Activated naive CD8-positive, alpha-beta T cell (primary cell): Measurements from ENCODE around the gene AGBL4.

Experiments
- H3K27ac Mint-ChIP-seq: one replicate; pipeline ENCODE4 v1.8.0; 2021; ENCODE audit warnings: mixed read lengths
- H3K27me3 Mint-ChIP-seq: one replicate; pipeline ENCODE4 v1.8.0; 2021; ENCODE audit warnings: mixed read lengths
- H3K36me3 Mint-ChIP-seq: one replicate; pipeline ENCODE4 v1.8.0; 2021; ENCODE audit warnings: mixed read lengths
- H3K4me1 Mint-ChIP-seq: one replicate; pipeline ENCODE4 v1.8.0; 2021; ENCODE audit warnings: low read depth, mixed read lengths
- H3K4me3 Mint-ChIP-seq: one replicate; pipeline ENCODE4 v1.8.0; 2021; ENCODE audit warnings: mild to moderate bottlenecking, mixed read lengths
- H3K9me3 Mint-ChIP-seq: one replicate; pipeline ENCODE4 v1.8.0; 2021; ENCODE audit warnings: low read depth, mixed read lengths

Gene AGBL4

DNA sequence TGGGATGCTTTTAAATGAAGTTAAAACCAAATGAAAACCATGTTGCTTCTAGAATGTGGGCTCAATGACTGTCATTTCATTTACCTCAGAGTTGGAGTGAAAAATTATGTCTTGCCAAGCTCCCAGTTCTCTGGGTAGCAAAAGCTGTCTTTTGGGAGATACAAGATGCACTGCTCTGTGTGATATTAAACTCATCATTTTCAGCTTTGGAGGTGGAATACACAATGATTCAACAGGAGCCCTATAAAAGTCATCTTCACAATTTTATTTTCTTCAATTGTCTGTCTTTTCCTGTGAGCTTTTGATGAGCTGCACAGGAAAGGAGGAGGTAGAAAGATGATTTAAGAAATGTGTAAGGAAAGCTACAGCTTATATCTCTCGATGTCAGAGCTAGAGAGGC is 1431.4 kb downstream of the AGBL4 start:
- H3K27me3 Mint-ChIP-seq = peaks cover 5% of the 10 kb centered on the region
- H3K27ac Mint-ChIP-seq = no peak overlapping the region
- H3K4me3 Mint-ChIP-seq = no peak overlapping the region

DNA sequence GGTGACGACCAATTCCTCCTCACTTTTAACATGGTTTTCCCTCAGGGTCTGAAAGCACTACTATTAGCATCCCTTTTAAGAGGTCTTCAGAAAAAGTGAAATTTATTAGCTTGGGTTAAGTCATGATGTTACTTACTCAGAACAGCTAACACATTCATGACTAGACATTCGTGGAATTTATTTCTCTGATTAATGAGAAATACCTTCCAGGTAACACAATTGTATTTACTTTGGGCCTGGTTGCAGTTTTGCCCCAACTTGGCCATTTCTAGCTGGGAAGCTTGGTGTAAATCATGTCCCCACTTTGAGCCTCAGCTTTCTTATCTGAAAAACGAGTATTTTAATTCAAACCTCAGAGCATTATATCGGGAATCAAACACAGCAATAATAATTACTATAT is 1432.6 kb downstream of the AGBL4 start:
- Mint-ChIP-seq H3K27me3 (peaks cover 5% of the 10 kb centered on the region), H3K36me3 (no peaks in the 10 kb centered on the region), H3K4me1 (no peaks in the 10 kb centered on the region), H3K9me3 (no peaks in the 10 kb centered on the region), H3K4me3 (no peak overlapping the region), H3K27ac (no peak overlapping the region)

More for the DNA sequence above, 1431.4 kb downstream of the AGBL4 start:
- H3K9me3 Mint-ChIP-seq = no peaks in the 10 kb centered on the region
- H3K36me3 Mint-ChIP-seq = no peaks in the 10 kb centered on the region
- no peaks in the 10 kb centered on the region for H3K4me1 Mint-ChIP-seq

DNA sequence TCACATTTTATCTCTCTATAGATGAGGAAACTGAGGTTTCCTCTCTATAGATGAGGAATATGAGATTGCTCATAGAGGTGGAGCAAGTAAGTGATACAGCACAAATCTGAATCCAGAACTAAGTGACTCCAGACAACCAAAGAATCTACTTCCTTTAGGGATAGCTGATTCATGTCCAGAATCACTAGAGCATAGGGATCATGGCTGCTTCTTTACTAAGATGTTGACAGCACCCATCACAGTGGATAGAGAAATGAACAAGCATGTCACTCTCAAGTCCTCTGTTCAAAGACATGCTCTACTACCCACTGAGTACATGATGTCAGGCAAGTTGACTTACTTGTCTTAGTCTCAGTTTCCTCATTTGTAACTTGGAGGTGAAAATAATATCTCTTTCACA is 1435.7 kb downstream of the AGBL4 start:
- no peak overlapping the region for H3K4me3 Mint-ChIP-seq
- no peaks in the 10 kb centered on the region for H3K4me1 Mint-ChIP-seq
- H3K27me3 Mint-ChIP-seq = peaks cover 8% of the 10 kb centered on the region
- H3K27ac Mint-ChIP-seq = no peak overlapping the region
- no peaks in the 10 kb centered on the region for H3K36me3 Mint-ChIP-seq
- H3K9me3 Mint-ChIP-seq = no peaks in the 10 kb centered on the region

DNA sequence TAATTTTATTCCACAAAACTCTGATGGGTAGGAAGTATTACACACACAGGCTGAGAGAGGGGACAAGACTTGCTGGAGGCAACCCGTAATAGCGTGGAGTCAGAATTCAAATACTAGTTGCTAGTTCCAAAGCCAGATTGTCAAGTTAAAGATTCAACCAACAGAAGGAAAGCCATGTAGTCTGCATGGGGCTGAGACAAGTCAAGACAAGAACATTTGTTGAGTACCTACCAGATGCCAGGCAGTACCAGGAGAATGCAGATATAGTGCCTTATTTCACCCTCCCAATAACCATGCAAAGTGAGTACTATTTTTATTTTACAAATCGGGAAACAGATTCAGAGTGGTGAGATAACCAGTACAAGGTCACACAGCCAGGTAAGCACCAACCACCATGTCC is 1441.3 kb downstream of the AGBL4 start:
- Mint-ChIP-seq H3K27ac (no peak overlapping the region), H3K4me1 (no peaks in the 10 kb centered on the region), H3K9me3 (no peaks in the 10 kb centered on the region), H3K4me3 (no peak overlapping the region), H3K36me3 (no peaks in the 10 kb centered on the region), H3K27me3 (peaks cover 10% of the 10 kb centered on the region)

DNA sequence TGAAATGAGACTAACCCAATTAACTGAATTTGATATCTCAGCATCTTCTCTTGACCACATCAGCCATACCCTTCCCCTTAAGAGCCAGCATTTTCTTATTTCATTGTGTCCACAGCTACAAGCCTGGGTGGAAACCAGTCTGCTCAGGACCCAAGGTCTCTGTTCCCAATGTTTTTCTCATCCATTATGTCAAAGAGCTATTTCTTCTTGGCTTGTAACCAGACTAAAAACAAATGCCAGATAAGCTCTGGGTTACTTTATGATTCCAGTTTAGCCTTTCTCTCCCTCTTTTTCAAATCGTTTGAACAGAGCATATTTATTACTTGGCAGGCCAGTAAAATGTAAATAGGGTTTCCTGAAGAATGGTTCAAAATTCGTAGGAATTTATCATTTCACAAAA is 1442.5 kb downstream of the AGBL4 start:
- Mint-ChIP-seq H3K9me3 (no peaks in the 10 kb centered on the region), H3K4me1 (no peaks in the 10 kb centered on the region), H3K27me3 (peaks cover 10% of the 10 kb centered on the region), H3K36me3 (no peaks in the 10 kb centered on the region), H3K27ac (no peak overlapping the region), H3K4me3 (no peak overlapping the region)

DNA sequence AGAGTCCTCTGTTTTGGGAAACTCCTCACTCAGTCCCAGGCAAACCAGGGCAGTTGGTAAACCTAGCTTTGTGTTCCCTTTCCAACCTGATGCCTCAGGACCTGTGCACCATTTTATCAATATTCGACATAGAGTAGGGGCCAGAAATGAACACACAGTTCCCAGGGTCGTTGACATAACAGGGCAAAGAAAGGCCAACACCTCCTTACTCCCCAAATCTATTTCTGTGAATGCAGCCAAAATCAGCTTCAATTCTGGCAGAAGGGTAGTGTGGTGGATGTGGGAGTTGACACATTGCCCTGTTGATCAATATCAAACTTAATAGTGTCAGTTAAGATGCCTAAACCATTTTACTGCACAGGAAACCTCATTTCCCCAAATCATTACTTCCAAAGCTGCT is 1447.2 kb downstream of the AGBL4 start:
- Mint-ChIP-seq H3K27me3 (peaks cover 6% of the 10 kb centered on the region), H3K9me3 (no peaks in the 10 kb centered on the region), H3K4me1 (no peaks in the 10 kb centered on the region), H3K36me3 (no peaks in the 10 kb centered on the region), H3K4me3 (no peak overlapping the region), H3K27ac (no peak overlapping the region)

DNA sequence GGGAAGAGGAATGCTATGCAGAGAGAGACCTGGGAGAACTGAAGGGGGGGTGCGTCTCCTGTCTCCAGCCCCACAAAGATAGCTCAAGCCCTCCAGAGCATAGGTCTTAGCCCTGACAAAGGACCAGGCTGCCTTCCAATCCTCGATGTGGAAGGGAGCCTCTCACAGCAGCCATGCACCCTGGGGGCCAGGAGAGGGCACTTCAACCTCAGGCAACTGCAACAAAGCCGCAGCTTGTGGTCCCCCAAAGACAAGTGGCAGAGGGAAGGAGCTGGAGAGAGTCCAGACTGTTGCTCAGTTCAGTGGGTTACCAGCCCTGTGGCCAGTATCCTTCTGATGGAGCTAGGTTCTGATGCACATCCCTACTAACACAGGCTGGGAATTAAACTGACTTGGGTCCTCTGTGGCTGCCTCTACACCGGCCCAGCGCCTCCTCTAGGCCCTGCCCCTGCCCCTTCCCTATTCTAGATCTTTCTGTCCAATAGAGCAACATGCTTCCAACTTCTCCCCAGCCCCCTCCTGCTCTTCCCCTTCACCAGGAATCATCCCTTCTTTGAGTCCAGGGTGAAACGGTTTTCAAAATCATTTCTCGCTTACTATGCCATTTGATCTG is 1451.0 kb downstream of the AGBL4 start:
- H3K4me3 Mint-ChIP-seq = no peak overlapping the region
- no peak overlapping the region for H3K27ac Mint-ChIP-seq
- no peaks in the 10 kb centered on the region for H3K9me3 Mint-ChIP-seq
- no peaks in the 10 kb centered on the region for H3K4me1 Mint-ChIP-seq
- H3K27me3 Mint-ChIP-seq = no peaks in the 10 kb centered on the region
- H3K36me3 Mint-ChIP-seq = no peaks in the 10 kb centered on the region

DNA sequence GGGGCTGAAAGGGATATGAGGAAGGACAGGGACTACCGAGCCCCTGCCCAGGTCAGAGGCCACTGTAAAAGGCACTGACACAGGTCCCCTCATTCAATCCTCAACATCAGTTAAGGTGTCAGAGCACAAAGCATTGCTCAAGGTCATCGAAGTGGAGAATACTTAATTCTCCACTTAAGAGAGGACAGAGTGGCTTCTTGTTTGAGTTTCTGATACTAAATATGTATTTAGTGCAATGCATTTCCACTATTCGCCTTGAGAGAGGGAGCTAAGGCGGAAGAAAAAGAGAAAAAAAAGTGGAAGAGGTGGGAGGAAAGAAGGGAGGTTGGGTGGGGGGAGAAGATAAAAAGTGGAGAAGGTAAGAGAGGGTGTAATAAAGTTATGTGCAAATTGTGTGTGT is 1451.6 kb downstream of the AGBL4 start:
- no peak overlapping the region for H3K4me3 Mint-ChIP-seq
- no peaks in the 10 kb centered on the region for H3K27me3 Mint-ChIP-seq
- H3K9me3 Mint-ChIP-seq = no peaks in the 10 kb centered on the region
- H3K27ac Mint-ChIP-seq = no peak overlapping the region
- H3K4me1 Mint-ChIP-seq = no peaks in the 10 kb centered on the region
- no peaks in the 10 kb centered on the region for H3K36me3 Mint-ChIP-seq

DNA sequence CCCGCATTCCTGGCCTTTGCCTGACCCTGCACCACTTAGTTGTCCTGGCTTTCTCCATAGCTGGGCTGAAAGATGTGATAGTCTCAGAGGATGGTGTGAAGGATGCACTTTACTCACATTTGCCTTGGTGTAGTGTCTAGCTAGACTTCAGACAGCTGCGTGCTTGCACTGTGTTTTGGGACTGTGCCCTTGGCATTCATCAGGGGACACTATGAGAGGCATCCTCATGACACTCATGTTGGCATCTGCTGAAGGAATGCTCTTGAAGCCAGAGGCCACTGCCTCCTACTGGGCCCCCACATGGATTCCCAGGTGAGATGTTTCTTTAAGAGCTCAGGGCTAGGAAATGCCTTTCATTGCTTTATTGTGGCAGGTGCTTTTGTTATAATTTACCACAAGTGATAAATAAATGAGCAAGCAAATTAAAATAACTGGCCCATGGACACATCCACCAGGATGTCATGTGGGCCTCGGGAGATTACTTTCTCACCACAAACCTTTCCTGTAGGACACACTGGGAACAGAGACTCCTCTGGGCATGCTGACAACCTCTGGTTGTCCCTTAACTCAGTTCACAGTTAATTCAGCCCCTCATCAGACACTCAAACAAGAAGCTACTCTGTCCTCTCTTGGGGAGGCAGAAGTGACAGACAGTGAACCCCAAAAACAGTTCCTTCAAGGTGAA is 1452.3 kb downstream of the AGBL4 start:
- H3K9me3 Mint-ChIP-seq = no peaks in the 10 kb centered on the region
- no peaks in the 10 kb centered on the region for H3K27me3 Mint-ChIP-seq
- H3K4me3 Mint-ChIP-seq = no peak overlapping the region
- H3K27ac Mint-ChIP-seq = no peak overlapping the region
- H3K36me3 Mint-ChIP-seq = no peaks in the 10 kb centered on the region
- H3K4me1 Mint-ChIP-seq = no peaks in the 10 kb centered on the region

DNA sequence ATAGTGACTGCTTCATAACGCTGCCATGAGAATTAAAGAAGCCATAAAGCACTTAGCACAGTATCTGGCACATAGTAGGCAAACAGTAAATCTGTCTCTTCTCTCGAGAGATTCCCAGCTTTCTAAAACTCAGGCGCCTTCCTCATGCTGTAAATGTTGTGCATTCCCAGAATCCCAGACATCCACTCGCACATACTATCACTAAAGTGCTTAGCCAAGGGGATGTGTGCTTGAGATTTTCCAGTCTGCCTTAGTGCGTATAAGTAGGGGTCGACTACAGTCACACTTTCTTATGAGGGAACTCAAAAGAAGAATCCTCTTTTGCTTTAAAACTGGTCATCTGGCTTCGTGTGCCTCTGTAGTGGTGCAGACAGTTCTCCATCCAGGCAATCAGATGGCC is 1453.2 kb downstream of the AGBL4 start:
- Mint-ChIP-seq H3K4me1 (no peaks in the 10 kb centered on the region), H3K27me3 (no peaks in the 10 kb centered on the region), H3K4me3 (no peak overlapping the region), H3K9me3 (no peaks in the 10 kb centered on the region), H3K36me3 (no peaks in the 10 kb centered on the region), H3K27ac (no peak overlapping the region)

DNA sequence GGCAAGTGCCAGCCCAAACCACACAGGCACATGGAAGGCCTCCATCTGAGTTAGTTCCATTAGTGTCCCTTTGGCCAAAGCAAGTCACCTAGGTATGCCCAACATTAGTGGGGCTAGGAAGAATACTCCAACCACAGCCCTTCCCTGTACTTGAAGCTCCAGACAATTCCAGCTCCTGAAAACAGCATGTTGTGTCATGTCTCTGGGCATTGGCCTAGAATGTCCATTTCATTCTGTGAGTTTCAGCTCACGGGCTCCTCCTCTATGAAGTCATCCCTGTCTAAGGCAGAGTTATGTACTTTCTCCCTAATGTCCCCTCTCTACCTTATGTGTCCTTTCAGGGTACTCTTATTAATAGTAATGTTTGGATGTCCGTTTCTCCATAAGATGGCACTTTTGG is 1455.3 kb downstream of the AGBL4 start:
- Mint-ChIP-seq H3K27ac (no peak overlapping the region), H3K4me1 (no peaks in the 10 kb centered on the region), H3K4me3 (no peak overlapping the region), H3K27me3 (peaks cover 1% of the 10 kb centered on the region), H3K36me3 (no peaks in the 10 kb centered on the region), H3K9me3 (no peaks in the 10 kb centered on the region)

DNA sequence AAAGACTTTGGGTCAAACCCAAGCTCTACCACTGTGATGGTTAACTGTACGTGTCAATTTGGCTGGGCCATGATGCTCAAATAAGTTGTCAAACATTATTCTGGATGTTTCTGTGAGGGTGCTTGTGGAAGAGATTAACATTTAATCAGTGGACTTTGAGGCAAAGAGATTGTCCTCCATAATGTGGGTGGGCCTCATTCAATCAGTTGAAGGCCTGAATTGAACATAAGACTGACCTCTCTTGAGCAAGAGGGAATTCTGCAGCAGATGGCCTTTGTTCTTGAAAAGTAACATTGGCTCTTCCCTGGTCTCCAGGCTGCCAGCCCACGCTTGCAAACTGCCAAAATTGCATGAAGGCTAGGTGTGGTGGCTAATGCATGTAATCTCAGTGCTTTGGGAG is 1457.3 kb downstream of the AGBL4 start:
- Mint-ChIP-seq H3K9me3 (no peaks in the 10 kb centered on the region), H3K27me3 (peaks cover 3% of the 10 kb centered on the region), H3K27ac (no peak overlapping the region), H3K4me1 (no peaks in the 10 kb centered on the region), H3K36me3 (no peaks in the 10 kb centered on the region), H3K4me3 (no peak overlapping the region)

DNA sequence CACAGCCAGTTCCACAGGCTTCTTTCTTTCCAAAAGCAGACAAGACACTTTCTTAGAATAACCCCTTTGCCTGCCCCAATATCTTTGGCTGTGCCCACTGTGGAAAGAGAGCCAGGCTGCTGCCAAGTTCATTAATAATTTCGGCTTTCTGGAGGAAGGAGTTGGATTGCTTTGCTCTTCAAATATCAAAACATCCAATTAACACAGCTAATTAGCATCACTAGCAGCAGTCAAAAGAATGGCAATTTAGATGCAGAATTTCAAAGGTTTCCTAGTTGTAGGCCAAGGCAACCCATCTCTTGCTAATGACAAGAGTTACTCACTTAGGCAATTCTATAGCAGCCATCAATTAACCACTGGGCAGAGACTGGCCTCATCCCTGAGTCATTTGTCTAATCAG is 1460.7 kb downstream of the AGBL4 start:
- Mint-ChIP-seq H3K27me3 (peaks cover 13% of the 10 kb centered on the region), H3K4me3 (no peak overlapping the region), H3K27ac (no peak overlapping the region), H3K36me3 (no peaks in the 10 kb centered on the region), H3K4me1 (no peaks in the 10 kb centered on the region), H3K9me3 (no peaks in the 10 kb centered on the region)

DNA sequence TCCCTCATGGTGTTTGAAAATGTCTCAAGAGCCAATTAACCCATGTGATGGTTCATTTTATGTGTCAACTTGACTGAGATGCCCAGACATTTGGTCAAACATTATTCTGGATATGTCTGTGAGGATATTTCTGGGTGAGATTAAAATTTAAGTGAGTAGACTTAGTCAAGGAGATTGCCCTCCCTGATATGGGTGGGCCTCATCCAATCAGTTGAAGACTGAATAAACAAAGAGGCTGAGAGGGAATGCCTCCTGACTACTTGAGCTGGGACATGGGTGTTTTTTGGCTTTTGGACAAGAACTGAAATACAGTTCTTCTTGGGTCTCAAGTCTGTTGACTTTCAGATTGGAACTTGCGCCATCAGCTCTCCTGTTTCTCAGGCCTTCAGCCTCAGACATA is 1462.3 kb downstream of the AGBL4 start:
- Mint-ChIP-seq H3K27ac (no peak overlapping the region), H3K9me3 (no peaks in the 10 kb centered on the region), H3K36me3 (no peaks in the 10 kb centered on the region), H3K4me1 (no peaks in the 10 kb centered on the region), H3K4me3 (no peak overlapping the region), H3K27me3 (peaks cover 13% of the 10 kb centered on the region)

DNA sequence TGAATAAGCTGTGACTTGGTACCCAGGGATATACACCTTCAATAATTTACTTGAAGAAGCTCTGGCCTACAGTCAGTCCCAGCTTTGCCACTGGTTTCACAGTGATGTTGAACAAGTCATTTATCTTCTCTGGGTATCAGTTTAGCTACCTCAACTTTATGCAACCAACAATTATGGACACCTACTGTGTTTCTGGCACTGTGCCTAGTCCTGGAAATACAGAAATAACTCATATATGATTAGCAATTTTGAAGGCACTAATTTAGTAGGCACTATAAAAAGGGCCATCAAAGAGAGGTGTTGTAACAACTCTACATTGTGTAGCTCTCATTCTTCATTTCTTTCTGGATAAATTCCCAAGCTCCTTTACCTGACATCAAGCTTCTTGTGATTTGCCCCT is 1463.2 kb downstream of the AGBL4 start:
- Mint-ChIP-seq H3K27me3 (peaks cover 13% of the 10 kb centered on the region), H3K9me3 (no peaks in the 10 kb centered on the region), H3K4me1 (no peaks in the 10 kb centered on the region), H3K36me3 (no peaks in the 10 kb centered on the region), H3K4me3 (no peak overlapping the region), H3K27ac (no peak overlapping the region)

DNA sequence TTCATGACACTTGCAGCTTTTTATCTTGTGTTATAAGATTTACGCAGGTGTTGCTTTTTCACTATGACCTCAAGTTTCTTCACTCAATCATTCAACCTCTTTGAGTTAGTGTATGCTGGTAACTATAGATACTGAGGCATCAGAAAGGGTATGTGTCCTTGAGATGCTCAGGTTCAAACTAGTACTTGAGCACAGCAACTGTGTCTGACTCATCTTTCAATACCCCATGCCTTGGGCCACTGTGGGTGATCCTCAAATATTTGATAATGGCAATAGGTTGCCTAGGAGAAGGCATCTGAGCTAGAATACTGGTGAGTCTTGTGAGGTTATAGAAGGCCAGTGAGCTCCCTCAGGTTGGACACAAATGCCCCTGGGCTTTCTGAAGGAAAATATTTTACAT is 1463.6 kb downstream of the AGBL4 start:
- Mint-ChIP-seq H3K4me3 (no peak overlapping the region), H3K4me1 (no peaks in the 10 kb centered on the region), H3K36me3 (no peaks in the 10 kb centered on the region), H3K9me3 (no peaks in the 10 kb centered on the region), H3K27ac (no peak overlapping the region), H3K27me3 (peaks cover 13% of the 10 kb centered on the region)
